ENCODE data around the gene ZNF343.

GRCh38 chr20:2538356-2538755 is 29.6 kb upstream of the ZNF343 start:
- TF ChIP-seq CTCF (IDR thresholded peaks at IDR 0.05): no peak
- TF ChIP-seq POLR2A (IDR thresholded peaks at IDR 0.05): no peak
